Osteoblast (primary cell): ENCODE results near the gene ECPAS. TPM values are rescaled to one million over a fixed set of nuclear protein-coding genes. Genes with fewer than 3 reads are reported as not detected.
"Not testable (repeated sequence)": the region's sequence is repeated elsewhere in the genome, so short reads cannot be mapped to it uniquely, and the experiment has no call there.

Source experiments
- DNase-seq: peaks from one replicate; pipeline ENCODE4 v3.0.0; 2011; ENCODE audit warnings: low spot score, mixed read lengths; ENCODE audit not compliant: insufficient read length; ENCODE audit errors: missing footprints
- H2AFZ ChIP-seq: 2 replicates; pipeline ENCODE4 v1.6.0; 2011; ENCODE audit warnings: mild to moderate bottlenecking, low read length
- H3K27ac ChIP-seq: 2 replicates; pipeline ENCODE4 v1.5.1; 2011; ENCODE audit warnings: mild to moderate bottlenecking, low read depth, low read length, moderate library complexity
- H3K27me3 ChIP-seq: 2 replicates; pipeline ENCODE4 v1.6.0; 2012; ENCODE audit warnings: mild to moderate bottlenecking, control low read depth, inconsistent platforms, low read length, moderate library complexity; ENCODE audit not compliant: insufficient read depth
- H3K36me3 ChIP-seq: 2 replicates; pipeline ENCODE4 v1.5.1; 2011; ENCODE audit warnings: mild to moderate bottlenecking, low read length, control low read depth, moderate library complexity; ENCODE audit not compliant: insufficient read depth
- H3K4me1 ChIP-seq: 2 replicates; pipeline ENCODE4 v1.5.1; 2011; ENCODE audit warnings: mild to moderate bottlenecking, low read length, control low read depth, moderate library complexity; ENCODE audit not compliant: insufficient read depth
- H3K4me2 ChIP-seq: 2 replicates; pipeline ENCODE4 v1.6.0; 2011; ENCODE audit warnings: mild to moderate bottlenecking, low read length; ENCODE audit not compliant: insufficient read depth
- H3K4me3 ChIP-seq: fragments of 200-600 bp; sonication (generic); 3 replicates; pipeline ENCODE4 v1.5.1; 2012; ENCODE audit warnings: mild to moderate bottlenecking, low read length, inconsistent platforms; ENCODE audit not compliant: insufficient read depth
- H3K79me2 ChIP-seq: 2 replicates; pipeline ENCODE4 v1.6.0; 2012; ENCODE audit warnings: mild to moderate bottlenecking, low read length, control low read depth, inconsistent platforms; ENCODE audit not compliant: insufficient read depth
- H3K9me3 ChIP-seq: 2 replicates; pipeline ENCODE4 v1.5.1; 2011; ENCODE audit warnings: low read depth, low read length, control low read depth
- H4K20me1 ChIP-seq: 2 replicates; pipeline ENCODE4 v1.6.0; 2012; ENCODE audit warnings: mild to moderate bottlenecking, low read length, control low read depth; ENCODE audit not compliant: insufficient read depth
- CTCF ChIP-seq: IDR thresholded peaks from 2 replicates; pipeline ENCODE4 v1.5.1; 2011; ENCODE audit warnings: mild to moderate bottlenecking, low read depth, low read length, moderate library complexity; ENCODE audit errors: extremely low read depth
- total RNA-seq: library from RNA; depleted of rRNA; stranded (reverse); fragments of >200 nt; gene quantifications from 2 replicates; pipeline ENCODE4 v1.2.3, GENCODE V29; 2012

The ECPAS gene
- total RNA-seq, 1 donor = 117 TPM

DNA sequence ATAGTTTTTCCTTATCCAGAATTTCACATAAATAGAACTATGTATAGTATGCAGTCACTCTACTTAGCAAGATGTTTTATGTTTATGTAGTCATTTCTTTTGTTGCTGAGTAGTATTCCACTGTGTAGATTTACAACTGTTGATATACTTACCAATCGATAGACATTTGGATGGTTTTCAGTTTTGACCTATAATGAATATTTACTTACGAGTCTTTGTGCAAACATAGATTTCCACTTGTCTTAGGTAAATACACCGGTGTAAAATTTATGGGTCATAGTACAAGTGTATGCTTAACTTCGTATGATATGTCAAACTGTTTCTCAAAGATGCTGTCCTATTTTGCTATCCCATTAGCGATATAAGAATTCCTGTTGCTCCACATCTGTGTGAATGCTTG is 134.4 kb downstream of the ECPAS start:
- TF ChIP-seq CTCF = no peak
- H4K20me1 ChIP-seq = no peaks in the 10 kb centered on the region
- no peak overlapping the region for H2AFZ ChIP-seq
- no peaks in the 10 kb centered on the region for H3K9me3 ChIP-seq
- no peak overlapping the region for H3K4me2 ChIP-seq
- H3K4me1 ChIP-seq = peaks cover 6% of the 10 kb centered on the region
- H3K4me3 ChIP-seq = no peak overlapping the region
- H3K27ac ChIP-seq = no peak overlapping the region
- no peak for DNase-seq
- no peaks in the 10 kb centered on the region for H3K27me3 ChIP-seq
- no peaks in the 10 kb centered on the region for H3K79me2 ChIP-seq
- H3K36me3 ChIP-seq = no peaks in the 10 kb centered on the region

DNA sequence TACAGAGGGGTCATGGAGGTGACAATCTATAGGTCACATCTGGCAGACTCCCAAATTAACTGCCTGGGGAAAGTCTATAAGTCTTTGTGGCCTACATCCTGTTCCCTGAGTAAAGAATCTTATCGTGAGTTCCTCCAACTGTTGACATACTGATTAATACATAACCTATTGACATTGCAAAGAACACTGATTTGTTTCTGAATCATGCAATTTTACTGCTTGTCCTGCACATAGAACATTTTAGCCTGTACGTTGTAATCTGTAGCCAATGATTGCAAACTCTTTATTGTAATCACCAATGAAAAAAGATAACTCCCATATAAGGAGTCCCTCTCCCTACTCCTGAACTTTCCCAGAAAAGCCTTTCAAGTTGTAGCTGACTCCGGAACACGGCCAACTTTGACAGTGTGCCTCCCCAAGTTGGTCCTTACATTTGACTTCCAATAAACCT is 135.3 kb downstream of the ECPAS start:
- Histone ChIP-seq H3K4me2 (no peak overlapping the region), H3K36me3 (no peaks in the 10 kb centered on the region), H3K27ac (peak overlapping the region; percentile 13), H3K4me1 (peaks cover 6% of the 10 kb centered on the region), H3K79me2 (no peaks in the 10 kb centered on the region), H3K27me3 (no peaks in the 10 kb centered on the region), H3K9me3 (no peaks in the 10 kb centered on the region), H3K4me3 (no peak overlapping the region), H4K20me1 (no peaks in the 10 kb centered on the region), H2AFZ (no peak overlapping the region)
- TF ChIP-seq CTCF = no peak
- no peak for DNase-seq

DNA sequence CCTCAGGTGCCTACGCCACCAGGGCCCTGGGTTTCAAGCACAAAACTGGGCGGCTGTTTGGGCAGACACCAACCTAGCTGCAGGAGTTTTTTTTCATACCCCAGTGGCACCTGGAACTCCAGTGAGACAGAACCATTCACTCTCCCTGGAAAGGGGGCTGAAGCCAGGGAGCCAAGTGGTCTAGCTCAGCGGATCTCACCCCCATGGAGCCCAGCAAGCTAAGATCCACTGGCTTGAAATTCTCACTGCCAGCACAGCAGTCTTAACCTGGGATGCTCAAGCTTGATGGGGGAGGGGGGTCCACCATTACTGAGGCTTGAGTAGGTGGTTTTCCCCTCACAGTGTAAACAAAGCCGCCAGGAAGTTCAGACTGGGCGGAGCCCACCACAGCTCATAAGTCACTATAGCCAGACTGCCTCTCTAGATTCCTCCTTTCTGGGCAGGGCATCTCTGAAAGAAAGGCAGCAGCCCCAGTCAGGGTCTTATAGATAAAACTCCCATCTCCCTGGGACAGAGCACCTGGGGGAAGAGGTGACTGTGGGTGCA is 149.8 kb downstream of the ECPAS start:
- not testable (repeated sequence) for H4K20me1 ChIP-seq, H3K4me3 ChIP-seq, DNase-seq, H3K4me2 ChIP-seq, H3K79me2 ChIP-seq, H3K36me3 ChIP-seq, H3K27me3 ChIP-seq, H3K27ac ChIP-seq, H3K9me3 ChIP-seq, H3K4me1 ChIP-seq, H2AFZ ChIP-seq

- H3K36me3 ChIP-seq = no peaks in the 10 kb centered on the region
- no peak within 1 kb of the TSS for H3K4me3 ChIP-seq
- H3K4me1 ChIP-seq = no peaks in the 10 kb centered on the region
- no peak within 1 kb of the TSS for H3K4me2 ChIP-seq
- peaks cover 8% of the 10 kb centered on the region for H3K27me3 ChIP-seq
- no peaks in the 10 kb centered on the region for H3K9me3 ChIP-seq
- H3K27ac ChIP-seq = no peak within 1 kb of the TSS
- no peak within 1 kb of the TSS for H2AFZ ChIP-seq
- H3K79me2 ChIP-seq = no peaks in the 10 kb centered on the region
- no peaks in the 10 kb centered on the region for H4K20me1 ChIP-seq
- no peak for TF ChIP-seq CTCF
- DNase-seq = no peak
Observed at GRCh38 chr9:111330124-111330523, 154.1 kb downstream of the ECPAS start, which contains the start of gene OR2K2. OR2K2 (minus strand) TSS chr9:111330224; CDS start chr9:111328433, 1,791 bp downstream.
